GM18502 (cell line): ENCODE measurements around the gene COL6A2.
"Not testable (repeated sequence)": the region's sequence is repeated elsewhere in the genome, so short reads cannot be mapped to it uniquely, and the experiment has no call there.

Experiments
- ATAC-seq: cut with Tn5 transposase; IDR thresholded peaks from one replicate; pipeline ENCODE4 v1.9.1; 2021; ENCODE audit warnings: mild to moderate bottlenecking; ENCODE audit not compliant: unreplicated experiment, poor library complexity

The COL6A2 gene

DNA sequence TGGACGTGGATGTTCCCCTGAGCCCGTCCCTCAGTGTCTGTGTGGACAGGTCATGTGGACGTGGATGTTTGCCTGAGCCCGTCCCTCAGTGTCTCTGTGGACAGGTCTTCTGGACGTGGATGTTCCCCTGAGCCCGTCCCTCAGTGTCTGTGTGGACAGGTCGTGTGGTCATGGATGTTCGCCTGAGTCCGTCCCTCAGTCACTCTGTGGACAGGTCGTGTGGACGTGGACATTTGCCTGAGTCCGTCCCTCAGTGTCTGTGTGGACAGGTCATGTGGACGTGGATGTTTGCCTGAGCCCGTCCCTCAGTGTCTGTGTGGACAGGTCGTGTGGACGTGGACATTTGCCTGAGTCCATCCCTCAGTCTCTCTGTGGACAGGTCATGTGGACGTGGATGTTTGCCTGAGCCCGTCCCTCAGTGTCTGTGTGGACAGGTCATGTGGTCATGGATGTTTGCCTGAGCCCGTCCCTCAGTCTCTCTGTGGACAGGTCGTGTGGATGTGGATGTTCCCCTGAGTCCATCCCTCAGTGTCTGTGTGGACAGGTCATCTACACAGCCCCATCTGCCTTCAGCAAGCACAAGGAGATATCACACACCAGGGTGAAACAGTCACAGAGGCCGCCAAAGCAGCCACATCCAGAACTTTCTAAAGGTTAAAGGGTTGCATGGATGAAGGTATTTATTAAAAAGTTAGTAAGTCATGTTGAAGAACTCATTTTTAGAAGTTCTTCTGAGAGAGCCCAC lies 38.0 kb upstream of the COL6A2 start:
- ATAC-seq: not testable (repeated sequence)

- no peak for ATAC-seq
Observed at GRCh38 chr21:46060596-46061061, 37.3 kb upstream of the COL6A2 start.

- no peak for ATAC-seq
Observed at GRCh38 chr21:46061063-46061462, 36.8 kb upstream of the COL6A2 start.

DNA sequence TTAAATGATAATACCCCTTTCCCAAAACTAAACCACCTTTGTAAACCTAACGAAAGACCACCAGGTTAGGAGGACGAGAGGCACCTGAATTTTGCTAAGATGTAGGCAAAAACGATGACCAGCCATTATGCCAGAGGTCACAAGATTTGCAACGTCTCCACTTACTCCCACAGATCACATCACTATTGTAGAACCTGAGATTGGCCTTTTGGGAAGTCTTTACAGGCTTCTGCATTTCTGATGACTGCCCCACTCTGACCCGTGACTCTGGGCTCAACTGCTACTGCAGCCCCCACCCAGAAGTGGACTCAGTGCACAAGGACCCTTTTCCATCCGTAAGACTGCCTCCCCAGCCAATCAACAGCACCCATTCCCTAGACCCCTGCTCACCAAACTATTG lies 36.4 kb upstream of the COL6A2 start:
- ATAC-seq: no peak

DNA sequence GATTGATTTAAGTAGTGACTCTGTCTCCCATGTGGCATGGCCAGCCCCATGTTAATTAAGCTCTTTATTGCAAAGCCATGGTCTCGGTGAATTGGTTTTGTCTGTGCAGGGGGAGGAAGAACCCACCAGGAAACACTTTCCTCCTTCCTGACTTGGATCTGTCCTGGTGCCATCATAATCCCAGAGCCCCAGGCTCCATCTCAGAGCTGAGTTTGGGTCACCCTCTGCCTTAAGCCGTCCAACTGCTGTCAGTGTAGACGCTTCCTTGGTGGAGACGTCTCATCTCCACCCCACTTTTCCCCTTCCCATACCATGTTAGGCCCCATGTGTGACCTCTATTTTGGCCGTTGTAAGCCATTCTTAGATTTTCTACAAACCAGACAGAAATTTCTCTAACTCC lies 36.0 kb upstream of the COL6A2 start:
- ATAC-seq: no peak

- no peak for ATAC-seq
Observed at GRCh38 chr21:46062471-46063211, 35.3 kb upstream of the COL6A2 start.

GRCh38 chr21:46063227-46063626 lies 34.7 kb upstream of the COL6A2 start:
- ATAC-seq: no peak

DNA sequence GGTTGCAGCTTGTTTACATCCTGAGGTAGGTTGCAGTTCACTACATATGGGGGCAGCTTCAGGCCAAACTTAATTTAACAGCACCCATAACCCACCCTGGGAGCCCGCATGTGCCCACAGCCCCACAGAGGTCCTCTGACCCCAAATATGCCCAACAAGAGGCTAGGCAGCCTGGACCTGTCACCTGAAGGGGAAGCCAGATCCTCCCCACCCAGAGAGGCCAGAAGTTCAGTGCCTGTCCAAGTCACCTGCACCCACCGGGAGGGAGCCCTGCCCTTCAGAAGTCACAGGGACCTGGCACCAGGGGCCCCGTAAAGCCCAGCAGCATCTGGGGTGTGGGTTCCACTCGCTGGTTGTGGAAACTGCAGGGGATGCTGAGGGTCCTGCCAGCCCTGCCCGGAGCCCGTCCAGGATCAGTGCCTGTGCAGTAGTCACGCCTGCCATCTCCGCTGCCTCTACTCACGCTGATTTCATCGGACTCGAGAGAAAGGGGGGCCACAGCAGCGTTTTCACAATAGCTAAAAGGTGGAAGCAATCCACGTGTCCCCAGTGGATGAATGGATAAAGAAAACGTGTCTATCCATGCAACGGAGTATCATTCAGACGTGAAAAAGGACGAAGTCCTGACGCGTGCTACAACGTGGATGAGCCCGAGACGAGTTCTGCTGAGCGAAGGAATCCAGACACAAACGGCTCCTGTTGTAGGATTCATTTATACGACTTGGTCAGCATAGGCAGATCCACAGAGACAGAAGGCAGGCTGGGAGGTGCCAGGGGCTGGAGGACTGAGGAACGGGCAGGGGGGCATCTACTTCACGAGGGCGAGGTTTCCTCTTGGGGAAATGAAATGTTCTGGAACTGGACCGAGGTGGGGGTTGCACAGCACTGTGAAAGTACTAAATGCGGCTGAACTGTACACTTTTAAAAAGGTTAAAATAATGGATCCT lies 33.9 kb upstream of the COL6A2 start:
- ATAC-seq: no peak

- no peak for ATAC-seq
Observed at GRCh38 chr21:46064870-46065214, 33.1 kb upstream of the COL6A2 start.

- ATAC-seq: no peak
Observed at GRCh38 chr21:46065215-46065913, 32.5 kb upstream of the COL6A2 start.

- no peak for ATAC-seq
Observed at GRCh38 chr21:46065914-46066551, 31.9 kb upstream of the COL6A2 start.

DNA sequence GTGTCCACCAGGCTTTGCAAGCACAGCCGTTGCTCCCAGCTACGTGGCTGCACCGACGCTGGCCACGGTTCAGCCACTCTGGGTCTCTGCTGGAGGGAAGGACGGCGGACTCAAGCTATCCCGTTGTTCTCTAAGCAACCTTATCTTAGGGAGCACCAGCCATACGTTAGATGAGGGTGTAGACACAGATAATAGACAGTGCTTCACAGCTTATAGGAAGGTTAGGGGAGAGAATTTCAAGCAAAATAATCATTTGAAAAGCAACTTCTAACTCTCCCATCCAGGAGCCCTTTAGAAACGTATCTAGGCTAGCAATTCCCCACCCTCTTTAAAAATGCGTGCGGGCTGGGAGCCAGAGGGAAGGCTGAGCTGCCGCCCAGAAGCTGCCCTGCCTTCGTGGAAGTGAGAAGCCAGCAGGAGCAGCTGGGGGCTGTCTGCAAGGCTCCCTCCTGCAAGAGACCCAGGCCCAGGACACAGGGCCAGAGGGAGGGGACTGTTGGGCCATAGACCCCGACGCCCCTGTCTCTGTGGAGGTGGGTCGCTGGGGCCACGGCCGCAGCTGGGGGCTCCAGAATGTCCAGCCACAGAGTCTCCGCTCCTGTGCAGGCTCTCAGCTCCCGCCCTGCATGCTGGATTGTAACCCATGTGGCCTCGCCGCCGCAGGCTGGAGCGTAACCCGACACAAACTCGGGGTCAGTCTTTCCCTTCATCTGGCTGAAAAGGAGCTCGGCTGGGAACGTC lies 31.2 kb upstream of the COL6A2 start:
- no peak for ATAC-seq

- no peak for ATAC-seq
Observed at GRCh38 chr21:46067505-46068201, 30.3 kb upstream of the COL6A2 start.

GRCh38 chr21:46068516-46069079 lies 29.3 kb upstream of the COL6A2 start:
- ATAC-seq: no peak

- no peak for ATAC-seq
Observed at GRCh38 chr21:46069166-46069565, 28.7 kb upstream of the COL6A2 start.

- no peak for ATAC-seq
Observed at GRCh38 chr21:46069719-46070279, 28.1 kb upstream of the COL6A2 start.

- ATAC-seq: no peak
Observed at GRCh38 chr21:46071082-46071481, 26.8 kb upstream of the COL6A2 start.

- ATAC-seq: not testable (repeated sequence)
Observed at GRCh38 chr21:46076724-46077123, 21.2 kb upstream of the COL6A2 start.
